Esophagus mucosa (tissue), 1 donor: Measurements from ENCODE around the gene LZTS3. TPM values are rescaled to one million over a fixed set of nuclear protein-coding genes. Genes with fewer than 3 reads are reported as not detected.
A peak's percentile ranks its signal among the peaks of the same experiment; 100 is the strongest.
"Not testable (repeated sequence)": the region's sequence is repeated elsewhere in the genome, so short reads cannot be mapped to it uniquely, and the experiment has no call there.

ENCODE experiments used
- ATAC-seq: fragments of 200-7000 bp; cut with Tn5 transposase; one replicate; pipeline ENCODE4 v1.9.1; 2020
- total RNA-seq: library from RNA; stranded (reverse); gene quantifications from one replicate; pipeline ENCODE4 v1.2.4, GENCODE V29; 2023
- donor health status: DM: yes; HTN: yes; CAD: no.

The LZTS3 gene
- total RNA-seq, 1 donor from 2014 or later, result 1.3 TPM

DNA sequence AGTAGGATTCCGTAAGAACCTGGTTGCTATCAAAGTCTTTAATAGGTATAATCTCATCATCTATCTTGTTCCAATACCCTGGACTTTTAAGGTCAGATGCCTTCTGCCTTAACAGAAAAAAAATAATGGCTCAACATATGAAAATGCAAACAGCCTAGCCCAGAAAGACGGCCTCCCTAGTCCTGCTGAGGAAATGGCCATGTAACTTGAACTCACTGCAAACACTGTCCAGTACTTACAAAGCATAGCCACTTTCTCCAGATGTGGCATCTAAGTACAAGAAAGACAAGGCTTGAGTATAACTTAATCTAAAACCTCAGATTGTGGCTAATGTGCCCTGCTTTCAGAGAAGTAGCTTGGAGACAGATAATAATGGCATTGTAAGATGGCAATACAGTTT lies 40.2 kb downstream of the LZTS3 start:
- no peak for ATAC-seq

DNA sequence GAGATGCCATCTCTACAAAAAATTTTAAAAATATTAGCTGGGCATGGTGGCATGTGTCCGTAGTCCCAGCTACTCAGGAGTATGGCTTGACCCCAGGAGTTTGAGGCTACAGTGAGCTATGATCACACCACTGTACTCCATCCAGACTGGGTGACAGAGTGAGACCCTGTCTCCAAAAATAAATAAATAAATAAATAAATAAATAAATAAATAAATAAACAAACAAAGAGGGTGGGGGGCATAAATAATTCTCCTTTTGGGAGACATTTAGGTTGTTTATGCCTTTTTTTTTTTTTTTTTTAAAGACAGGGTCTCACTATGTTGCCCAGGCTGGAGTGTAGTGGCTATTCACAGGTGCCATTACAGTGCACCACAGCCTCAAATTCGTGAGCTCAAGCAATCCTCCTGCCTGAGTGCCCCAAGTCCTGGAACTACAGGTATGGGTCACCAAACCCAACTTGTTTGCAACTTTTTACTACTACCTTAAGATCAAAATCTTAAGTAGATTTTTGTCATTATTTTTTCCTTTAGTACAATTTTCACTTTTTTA lies 43.2 kb downstream of the LZTS3 start:
- no peak for ATAC-seq

DNA sequence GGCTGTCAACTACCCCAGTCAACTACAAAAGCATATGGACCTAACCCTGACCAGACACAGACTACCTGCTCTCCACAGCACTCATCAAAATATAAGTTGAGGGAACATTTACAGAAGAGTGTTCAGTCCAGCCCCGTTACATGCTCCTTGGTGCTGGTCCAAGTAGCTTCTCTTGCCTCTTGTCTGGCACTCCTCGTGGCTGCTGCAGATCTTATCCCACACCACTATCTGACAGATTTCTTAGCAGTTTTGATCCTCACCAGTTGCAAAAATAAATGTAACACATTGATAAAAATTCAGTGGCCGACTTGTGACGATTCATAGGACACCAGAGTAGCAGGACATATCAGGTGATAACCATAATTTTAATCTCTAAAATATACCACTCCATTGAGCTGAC lies 44.3 kb downstream of the LZTS3 start:
- no peak for ATAC-seq

DNA sequence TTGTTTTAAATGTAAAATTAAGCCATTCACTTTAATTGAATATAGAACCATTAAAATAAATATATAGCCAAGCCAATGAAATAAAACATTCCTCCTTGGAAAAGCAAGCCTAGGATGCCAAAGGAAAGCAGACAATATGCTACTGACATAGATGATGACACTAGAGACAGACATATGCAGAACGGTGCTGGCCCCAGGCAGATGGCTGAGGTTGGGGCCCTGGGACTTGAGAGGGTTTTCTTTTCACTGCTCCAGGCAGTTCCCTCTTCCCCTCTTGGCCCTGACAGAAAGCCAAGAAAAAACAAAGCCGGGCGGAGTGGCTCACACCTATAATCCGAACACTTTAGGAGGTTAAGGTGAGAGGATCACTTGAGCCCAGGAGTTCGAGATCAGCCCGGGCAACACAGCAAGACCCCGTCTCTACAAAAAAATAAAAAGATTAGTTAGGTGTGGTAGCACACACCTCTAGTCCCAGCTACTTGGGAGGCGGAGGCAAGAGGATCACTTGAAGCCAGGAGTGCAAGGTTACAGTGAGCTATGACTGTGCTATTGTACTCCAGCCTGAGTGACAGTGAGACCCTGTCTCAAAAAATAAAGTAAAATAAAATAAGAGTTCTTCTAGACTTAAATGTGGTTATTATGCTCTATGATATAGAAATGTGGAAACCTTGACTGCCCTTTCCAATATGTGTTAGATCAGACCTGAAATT lies 44.9 kb downstream of the LZTS3 start:
- ATAC-seq, result no peak

DNA sequence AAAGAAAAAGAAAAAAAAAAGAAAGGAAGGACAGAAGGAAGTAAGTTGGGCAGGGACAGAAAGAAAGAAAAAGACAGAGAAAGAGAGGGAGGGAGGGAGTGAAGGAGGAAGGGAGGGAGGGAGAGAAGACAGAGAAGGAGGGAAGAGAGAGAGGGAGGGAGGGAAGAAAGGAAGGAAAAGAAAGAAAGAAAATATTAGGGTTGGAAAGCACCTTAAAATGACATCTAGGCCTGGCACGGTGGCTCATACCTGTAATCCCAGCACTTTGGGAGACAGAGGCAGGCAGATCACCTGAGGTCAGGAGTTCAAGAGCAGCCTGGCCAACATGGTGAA lies 46.9 kb downstream of the LZTS3 start:
- ATAC-seq, result no peak

DNA sequence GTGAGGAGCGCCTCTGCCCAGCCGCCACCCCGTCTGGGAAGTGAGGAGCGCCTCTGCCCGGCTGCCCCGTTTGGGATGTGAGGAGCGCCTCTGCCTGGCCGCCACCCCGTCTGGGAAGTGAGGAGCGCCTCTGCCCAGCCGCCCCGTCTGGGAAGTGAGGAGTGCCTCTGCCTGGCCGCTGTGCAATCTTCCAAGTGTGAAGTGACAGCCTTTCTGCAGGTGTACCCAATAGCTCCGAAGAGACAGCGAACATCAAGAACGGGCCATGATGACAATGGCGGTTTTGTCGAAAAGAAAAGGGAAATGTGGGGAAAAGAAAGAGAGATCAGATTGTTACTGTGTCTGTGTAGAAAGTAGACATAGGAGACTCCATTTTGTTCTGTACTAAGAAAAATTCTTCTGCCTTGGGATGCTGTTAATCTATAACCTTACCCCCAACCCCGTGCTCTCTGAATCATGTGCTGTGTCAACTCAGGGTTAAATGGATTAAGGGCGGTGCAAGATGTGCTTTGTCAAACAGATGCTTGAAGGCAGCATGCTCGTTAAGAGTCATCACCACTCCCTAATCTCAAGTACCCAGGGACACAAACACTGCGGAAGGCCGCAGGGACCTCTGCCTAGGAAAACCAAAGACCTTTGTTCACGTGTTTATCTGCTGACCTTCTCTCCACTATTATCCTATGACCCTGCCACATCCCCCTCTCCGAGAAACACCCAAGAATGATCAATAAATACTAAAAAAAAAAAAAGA lies 47.4 kb downstream of the LZTS3 start:
- ATAC-seq, result not testable (repeated sequence)

DNA sequence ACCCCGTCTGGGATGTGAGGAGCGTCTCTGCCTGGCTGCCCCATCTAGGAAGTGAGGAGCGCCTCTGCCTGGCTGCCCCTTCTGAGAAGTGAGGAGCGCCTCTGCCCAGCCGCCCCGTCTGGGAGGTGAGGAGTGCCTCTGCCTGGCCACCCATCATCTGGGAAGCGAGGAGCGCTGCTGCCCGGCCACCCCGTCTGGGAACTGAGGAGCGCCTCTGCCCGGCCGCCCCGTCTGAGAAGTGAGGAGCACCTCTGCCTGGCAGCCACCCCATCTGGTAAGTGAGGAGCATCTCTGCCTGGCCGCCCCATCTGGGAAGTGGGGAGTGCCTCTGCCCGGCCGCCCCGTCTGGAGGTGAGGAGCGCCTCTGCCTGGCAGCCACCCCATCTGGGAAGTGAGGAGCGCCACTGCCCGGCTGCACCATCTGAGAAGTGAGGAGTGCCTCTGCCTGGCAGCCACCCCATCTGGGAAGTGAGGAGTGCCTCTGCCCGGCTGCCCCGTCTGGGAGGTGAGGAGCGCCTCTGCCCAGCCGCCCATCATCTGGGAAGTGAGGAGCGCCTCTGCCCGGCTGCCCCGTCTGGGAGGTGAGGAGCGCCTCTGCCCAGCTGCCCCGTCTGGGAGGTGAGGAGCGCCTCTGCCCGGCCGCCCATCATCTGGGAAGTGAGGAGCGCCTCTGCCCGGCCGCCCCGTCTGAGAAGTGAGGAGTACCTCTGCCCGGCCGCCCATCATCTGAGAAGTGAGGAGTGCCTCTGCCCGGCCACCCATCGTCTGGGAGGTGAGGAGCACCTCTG lies 48.4 kb downstream of the LZTS3 start:
- ATAC-seq, result not testable (repeated sequence)

DNA sequence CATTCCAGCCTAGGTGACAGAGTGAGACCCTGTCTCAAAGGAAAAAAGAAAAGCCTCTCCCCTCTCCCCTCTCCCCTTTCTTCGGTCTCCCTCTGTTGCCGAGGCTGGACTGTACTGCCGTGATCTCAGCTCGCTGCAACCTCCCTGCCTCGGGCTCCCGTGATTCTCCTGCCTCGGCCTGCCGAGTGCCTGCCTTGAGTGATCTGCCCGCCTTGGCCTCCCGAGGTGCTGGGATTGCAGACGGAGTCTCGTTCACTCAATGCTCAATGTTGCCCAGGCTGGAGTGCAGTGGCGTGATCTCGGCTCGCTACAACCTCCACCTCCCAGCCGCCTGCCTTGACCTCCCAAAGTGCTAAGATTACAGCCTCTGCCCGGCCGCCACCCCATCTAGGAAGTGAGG lies 49.2 kb downstream of the LZTS3 start:
- ATAC-seq, result not testable (repeated sequence)

DNA sequence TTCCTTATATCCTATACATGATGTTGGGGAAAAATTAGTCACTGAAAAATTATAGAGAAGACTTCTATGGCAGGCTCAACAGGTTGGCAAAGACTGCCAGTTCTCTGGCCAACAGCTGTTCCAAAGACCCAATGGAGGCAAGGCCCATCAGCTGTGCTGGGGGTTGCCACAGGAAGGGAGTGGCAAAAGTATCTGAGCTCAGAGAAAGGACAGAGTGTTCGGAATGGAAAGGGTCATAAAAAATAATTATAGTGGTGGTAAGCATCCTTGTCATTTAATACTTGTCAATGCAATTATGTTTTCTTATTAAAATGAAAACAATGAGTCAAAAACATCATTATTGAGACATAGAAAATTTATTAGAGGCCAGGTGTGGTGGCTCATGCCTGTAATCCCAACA lies 49.8 kb downstream of the LZTS3 start:
- ATAC-seq, result no peak

DNA sequence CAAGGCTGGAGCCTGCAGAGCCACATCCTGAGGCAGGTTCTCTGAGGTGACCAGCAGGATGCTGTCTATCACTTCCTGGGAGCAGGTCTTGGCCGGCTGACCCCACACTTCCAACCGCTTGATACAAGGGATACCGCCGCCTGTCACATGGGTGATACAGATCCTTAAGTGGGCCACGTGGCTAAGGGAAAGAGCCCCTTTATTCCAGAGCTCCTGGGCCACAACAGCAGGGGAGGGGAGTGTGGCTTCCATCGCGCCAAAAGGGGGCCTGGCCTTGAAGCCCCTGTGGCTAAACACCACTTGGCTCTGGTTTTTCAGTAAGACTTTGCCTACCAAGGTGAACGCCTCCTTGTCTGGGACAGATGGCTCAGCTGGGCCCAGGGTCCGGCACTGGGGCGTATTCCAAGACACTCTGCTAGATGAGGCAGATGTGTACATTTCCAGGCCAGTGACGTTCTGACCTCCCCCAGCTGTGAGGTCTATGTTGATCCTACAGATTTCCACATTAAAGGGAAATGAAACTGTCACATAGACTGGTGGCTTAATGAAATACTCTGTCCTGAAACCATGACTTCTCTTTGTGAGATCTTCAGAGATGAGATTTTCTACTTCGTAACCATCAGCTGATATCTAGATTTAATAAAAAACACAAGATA lies 51.3 kb downstream of the LZTS3 start:
- no peak for ATAC-seq

DNA sequence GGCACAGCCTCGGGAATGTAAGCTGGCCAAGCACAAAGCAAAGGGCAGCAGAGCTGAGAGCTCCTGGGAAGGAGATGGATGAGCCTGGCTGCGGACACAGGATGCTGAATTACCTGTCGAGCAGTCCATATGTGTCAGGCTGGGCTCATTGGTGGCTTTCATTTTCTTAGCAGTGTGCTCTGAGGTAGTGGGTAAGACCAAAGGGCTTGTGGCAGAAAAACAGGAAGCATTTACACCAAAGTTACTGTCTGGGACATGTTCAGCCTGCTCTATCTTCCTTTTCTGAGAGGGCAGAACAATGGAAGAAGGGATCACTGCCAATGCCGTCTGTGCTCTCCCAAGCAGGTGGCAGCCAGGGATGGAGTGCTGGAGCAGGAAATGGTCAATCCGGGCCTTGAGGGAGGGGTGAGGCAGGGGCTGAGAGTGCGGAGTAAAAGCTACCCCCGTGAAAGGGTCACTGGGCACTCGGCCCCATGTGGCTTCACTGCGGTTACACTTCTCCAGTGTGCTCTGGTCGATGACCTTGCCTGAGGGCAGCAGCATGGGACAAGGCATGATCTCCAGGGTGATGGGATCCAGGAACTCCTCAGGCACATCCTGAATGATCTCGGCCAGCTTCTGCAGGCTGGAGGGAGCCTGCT lies 52.0 kb downstream of the LZTS3 start:
- ATAC-seq, result peak; percentile 30

DNA sequence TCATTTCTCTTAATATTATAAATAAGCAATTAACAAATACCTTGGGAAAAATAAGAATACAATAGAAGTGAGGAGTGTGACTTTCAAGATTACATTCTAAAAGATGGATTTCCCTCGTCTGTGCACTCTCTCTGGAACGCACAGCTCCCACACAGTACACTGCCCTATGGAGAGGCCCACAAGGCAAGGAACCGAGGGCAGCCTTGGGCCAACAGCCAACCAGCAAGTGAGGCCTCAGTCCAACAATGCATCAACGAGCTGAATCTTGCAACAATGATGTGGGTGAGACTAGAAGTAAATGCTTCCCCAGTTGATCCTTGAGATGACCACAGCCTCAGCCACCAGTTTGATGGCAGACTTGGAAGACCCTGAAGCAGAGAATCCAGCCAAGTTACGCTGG lies 54.3 kb downstream of the LZTS3 start:
- ATAC-seq, result no peak

DNA sequence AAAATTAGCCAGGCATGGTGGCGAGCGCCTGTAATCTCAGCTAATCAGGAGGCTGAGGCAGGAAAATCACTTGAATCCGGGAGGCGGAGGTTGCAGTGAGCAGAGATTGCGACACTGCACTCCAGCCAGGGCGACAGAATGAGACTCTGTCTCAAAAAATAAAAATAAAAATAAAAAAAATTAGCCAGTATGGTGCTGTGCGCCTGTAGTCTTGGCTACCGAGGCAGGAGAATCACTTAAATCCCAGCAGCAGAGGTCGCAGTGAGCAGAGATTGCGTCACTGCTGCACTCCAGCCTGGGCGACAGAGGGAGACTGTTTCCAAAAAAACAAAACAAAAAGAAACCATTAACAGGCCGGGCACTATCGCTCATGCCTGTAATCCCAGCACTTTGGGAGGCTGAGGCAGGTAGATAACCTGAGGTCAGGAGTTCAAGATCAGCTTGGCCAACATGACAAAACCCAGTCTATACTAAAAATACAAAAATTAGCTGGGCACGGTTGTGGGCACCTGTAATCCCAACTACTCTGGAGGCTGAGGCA lies 55.4 kb downstream of the LZTS3 start:
- ATAC-seq, result peak; percentile 65

DNA sequence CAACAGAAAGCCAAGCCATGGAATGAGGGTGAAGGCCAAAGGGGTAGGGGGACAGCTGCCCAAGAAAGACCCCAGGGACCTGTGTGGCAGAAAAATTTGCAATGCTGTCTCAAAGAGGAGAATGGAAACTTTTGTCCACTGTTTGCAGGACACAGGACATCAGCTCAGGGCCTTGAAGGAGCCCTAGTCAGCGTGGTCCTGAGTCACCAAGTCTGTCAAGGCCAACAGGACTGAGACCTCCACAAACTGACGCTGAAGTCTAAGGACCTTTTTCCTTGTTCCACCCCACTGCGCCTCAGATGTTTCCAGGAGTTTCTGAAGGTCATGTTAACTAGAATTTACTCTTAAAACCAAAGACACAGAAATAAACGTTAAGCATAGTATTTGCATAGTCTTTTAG lies 57.0 kb downstream of the LZTS3 start:
- no peak for ATAC-seq

DNA sequence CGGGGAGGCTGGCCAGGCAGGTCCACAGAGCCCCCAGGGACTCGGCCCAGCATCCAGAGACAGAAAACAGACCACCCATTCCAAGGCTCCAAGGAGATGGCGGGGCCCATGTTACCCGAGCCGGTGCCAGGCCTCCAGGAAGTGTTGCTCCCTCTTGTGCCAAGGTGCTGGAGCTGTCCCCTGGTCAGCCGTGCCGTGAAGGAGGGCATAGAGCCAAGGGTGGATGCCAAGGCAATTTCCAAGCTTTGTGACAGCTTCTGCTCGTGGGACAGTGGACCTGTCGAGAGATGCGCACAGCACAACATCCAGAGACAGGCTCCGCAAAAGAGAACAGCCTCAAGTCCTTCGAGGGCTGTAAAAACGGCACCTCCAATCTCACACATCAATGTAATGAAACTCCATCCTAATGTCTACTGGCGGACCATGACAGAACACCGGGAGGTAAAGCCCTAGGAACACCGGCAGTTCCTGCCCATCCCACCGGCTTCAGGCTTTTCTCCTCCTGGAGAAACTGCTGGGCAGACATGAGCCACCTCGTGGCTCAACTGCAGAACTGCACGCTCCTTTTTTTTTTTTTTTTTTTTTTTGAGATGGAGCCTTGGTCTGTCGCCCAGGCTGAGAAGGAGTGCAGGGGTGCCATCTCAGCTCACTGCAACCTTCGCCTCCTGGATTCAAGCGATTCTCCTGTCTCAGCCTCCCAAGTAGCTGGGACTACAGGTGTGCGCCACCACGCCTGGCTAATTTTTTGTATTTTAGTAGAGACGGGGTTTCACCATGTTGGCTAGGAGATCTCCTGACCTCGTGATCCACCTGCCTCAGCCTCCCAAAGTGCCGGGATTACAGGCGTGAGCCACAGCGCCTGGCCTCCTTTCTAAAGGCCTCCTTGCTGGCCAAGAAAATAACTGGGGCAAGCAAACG lies 57.9 kb downstream of the LZTS3 start:
- peak; percentile 51 for ATAC-seq

Other genes with a start within 250 kb of the LZTS3 start
- gene GNRH2, start 129.9 kb downstream of the LZTS3 start, total RNA-seq, result not detected
- 36.5 TPM for gene MRPS26, start 127.5 kb downstream of the LZTS3 start, total RNA-seq
- gene OXT, start 101.9 kb downstream of the LZTS3 start, total RNA-seq, result not detected
- gene AVP, start 88.8 kb downstream of the LZTS3 start, total RNA-seq, result not detected
- gene FASTKD5, start 13.7 kb downstream of the LZTS3 start, total RNA-seq, result 7.6 TPM
- 3.7 TPM for gene UBOX5, start 13.7 kb downstream of the LZTS3 start, total RNA-seq
- 47.8 TPM for gene DDRGK1, start 31.1 kb upstream of the LZTS3 start, total RNA-seq
- gene ITPA, start 35.9 kb upstream of the LZTS3 start, total RNA-seq, result 60.6 TPM
- 20.0 TPM for gene SLC4A11, start 65.6 kb upstream of the LZTS3 start, total RNA-seq
- 6.3 TPM for gene DNAAF9, start 234.1 kb upstream of the LZTS3 start, total RNA-seq